A673 (cell line): ENCODE measurements around the gene SRGAP1.

ENCODE experiments used
- EZH2 ChIP-seq: fragments of 200-600 bp; sonication (generic); IDR thresholded peaks from 2 replicates; pipeline ENCODE4 v1.6.1; 2017; ENCODE audit warnings: borderline replicate concordance, low read depth, mild to moderate bottlenecking, mixed read lengths, antibody characterized with exemption, low read length; ENCODE audit not compliant: poor library complexity, severe bottlenecking
- TF ChIP-seq, protein P1 (sequence below): fragments of 300-800, 200-600 bp; sonication (generic); conservative IDR thresholded peaks from 2 replicates; pipeline ENCODE4 v1.5.1; 2017; ENCODE audit warnings: low read depth, mild to moderate bottlenecking, antibody characterized with exemption, low read length, moderate library complexity, mixed read lengths

DNA sequence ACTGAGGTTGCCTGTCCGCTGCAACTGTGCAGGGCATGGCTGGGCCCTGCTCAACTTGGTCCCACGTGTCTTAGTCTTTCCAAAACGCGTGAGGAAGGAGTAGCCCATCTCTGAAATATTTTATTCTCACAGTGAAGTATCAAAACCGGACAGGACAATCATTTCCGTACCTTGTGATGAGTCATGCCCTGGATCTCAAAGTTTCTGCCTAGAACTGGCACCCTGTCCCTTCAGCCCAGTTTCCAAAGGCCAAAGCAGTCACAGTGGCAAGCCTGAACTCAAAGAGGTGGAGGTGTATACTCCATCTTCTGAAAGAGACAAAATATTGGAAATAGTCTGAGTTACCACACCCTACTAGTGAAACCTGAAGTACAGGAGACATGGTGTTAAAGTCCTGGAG is 28.5 kb upstream of the SRGAP1 start:
- TF ChIP-seq, protein P1, sequence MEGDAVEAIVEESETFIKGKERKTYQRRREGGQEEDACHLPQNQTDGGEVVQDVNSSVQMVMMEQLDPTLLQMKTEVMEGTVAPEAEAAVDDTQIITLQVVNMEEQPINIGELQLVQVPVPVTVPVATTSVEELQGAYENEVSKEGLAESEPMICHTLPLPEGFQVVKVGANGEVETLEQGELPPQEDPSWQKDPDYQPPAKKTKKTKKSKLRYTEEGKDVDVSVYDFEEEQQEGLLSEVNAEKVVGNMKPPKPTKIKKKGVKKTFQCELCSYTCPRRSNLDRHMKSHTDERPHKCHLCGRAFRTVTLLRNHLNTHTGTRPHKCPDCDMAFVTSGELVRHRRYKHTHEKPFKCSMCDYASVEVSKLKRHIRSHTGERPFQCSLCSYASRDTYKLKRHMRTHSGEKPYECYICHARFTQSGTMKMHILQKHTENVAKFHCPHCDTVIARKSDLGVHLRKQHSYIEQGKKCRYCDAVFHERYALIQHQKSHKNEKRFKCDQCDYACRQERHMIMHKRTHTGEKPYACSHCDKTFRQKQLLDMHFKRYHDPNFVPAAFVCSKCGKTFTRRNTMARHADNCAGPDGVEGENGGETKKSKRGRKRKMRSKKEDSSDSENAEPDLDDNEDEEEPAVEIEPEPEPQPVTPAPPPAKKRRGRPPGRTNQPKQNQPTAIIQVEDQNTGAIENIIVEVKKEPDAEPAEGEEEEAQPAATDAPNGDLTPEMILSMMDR = no peak
- no peak for TF ChIP-seq EZH2
